Heart right ventricle (tissue), 16 donors: ENCODE results near the gene ARRB1. TPM values are rescaled to one million over a fixed set of nuclear protein-coding genes. Genes with fewer than 3 reads are reported as not detected.
A peak's percentile ranks its signal among the peaks of the same experiment; 100 is the strongest.

Experiments used
- ATAC-seq, 8 donors: fragments of 200-7000 bp; cut with Tn5 transposase; one replicate each; pipeline ENCODE4 v1.9.1; 2020; ENCODE audit warnings: mild to moderate bottlenecking in 8 of 8, moderate library complexity in 8 of 8, moderate number of reproducible peaks in 1 of 8
- DNase-seq, 2 donors: peaks; one replicate each; pipeline ENCODE4 v3.0.0-alpha.2; 2020
- H3K27ac ChIP-seq, 10 donors: fragments of 200-600 bp; sonication (generic) in 2 of 10; one replicate each; pipeline versions ENCODE4 v1.5.0 to v1.8.0; 2020 to 2022; ENCODE audit warnings: mild to moderate bottlenecking in 3 of 10
- H3K27me3 ChIP-seq, 7 donors: fragments of 200-600 bp; one replicate each; pipeline ENCODE4 v1.8.0; 2021 to 2022; ENCODE audit warnings: mild to moderate bottlenecking in 2 of 7
- H3K36me3 ChIP-seq, 9 donors: fragments of 200-600 bp; sonication (generic) in 1 of 9; one replicate each; pipeline versions ENCODE4 v1.5.0 to v1.8.0; 2020 to 2022; ENCODE audit warnings: mild to moderate bottlenecking in 2 of 9
- H3K4me1 ChIP-seq, 9 donors: fragments of 200-600 bp; sonication (generic) in 1 of 9; one replicate each; pipeline versions ENCODE4 v1.5.0 to v1.8.0; 2020 to 2022; ENCODE audit warnings: mild to moderate bottlenecking in 4 of 9
- H3K4me3 ChIP-seq, 10 donors: fragments of 200-600 bp; sonication (generic) in 2 of 10; one replicate each; pipeline versions ENCODE4 v1.5.0 to v1.8.0; 2020 to 2022; ENCODE audit warnings: mild to moderate bottlenecking in 7 of 10, moderate library complexity in 2 of 10
- H3K9me3 ChIP-seq, 11 donors: fragments of 200-600 bp in 10 of 11; sonication (generic) in 2 of 11; one replicate each; pipeline versions ENCODE4 v1.5.0 to v1.8.0; 2013 to 2022; ENCODE audit warnings: mild to moderate bottlenecking in 2 of 11, control low read depth in 1 of 11, moderate library complexity in 1 of 11
- CTCF ChIP-seq, 9 donors: fragments of 200-600 bp; sonication (generic) in 2 of 9; IDR thresholded peaks; one replicate each; pipeline versions ENCODE4 v1.5.0 to v1.8.0; 2021 to 2022; ENCODE audit warnings: antibody characterized with exemption in 9 of 9, mild to moderate bottlenecking in 5 of 9, moderate library complexity in 1 of 9
- WGBS, 2 donors: extraction: QIAGEN DNeasy Blood & Tissue Kit; methylation state at CpG; one replicate each; pipeline ENCODE4 v1.1.7; 2013; ENCODE audit warnings: inconsistent platforms in 1 of 2; 5-methylcytosine and 5-hydroxymethylcytosine counted together
- intact Hi-C, 10 donors: fragments of 100-400 bp; cut with DNase I; formaldehyde crosslinking; loops; one replicate each; pipeline versions ENCODE4 v1.11.1 to v1.14.2; 2022
- polyA plus RNA-seq, 2 donors: library from polyadenylated mRNA; stranded (reverse); fragments of 200-250 nt; gene quantifications; one replicate each; pipeline ENCODE4 v1.2.3, GENCODE V29; 2013
- total RNA-seq, 10 donors: library from RNA; stranded (reverse); fragmentation: NEBNext Ultra II Directional in 3 of 10; extraction: Animal tissue kit (Norgen Biotek cat#: 25700) in 3 of 10; gene quantifications; one replicate each; pipeline versions ENCODE4 v1.2.1 to v1.2.4, GENCODE V29; 2021 to 2023
- donor health status: Arrhythmogenic right ventricular cardiomyopathy.
- donor health status: ischemic (EF 13 %, LVEDD 7.1; RV severe dilation, severe dysfunction).
- donor health status: healthy with polysubstance abuse.
- donor health status: DM: no; HTN: yes; CAD: no.
- donor health status: DM: no; HTN: no; CAD: no.
- donor health status: ischemic (EF 25% LVEDD 6.9; RV normal size, moderate dysfunction).
- donor health status: ischemic (EF 25% LVEDD 5.7; RV mildly dilated, moderate dysfunction).
- donor health status: healthy.
- donor health status: DM: yes; HTN: yes; CAD: no.
- donor health status: Ischemic cardiomyopathy.
- donor health status: ischemic (EF 35%, LVEDD 5.7; RV mildly dilated, moderate dysfunction).
- donor health status: nonischemic (EF 11% LVEDD 7.7; RV severe dilation, severe dysfunction).
- donor health status: DM: yes; HTN: yes; CAD: no.
- donor health status: PGD.
- donor health status: ischemic (EF 29% LVEDD 5.4; RV normal size, mild dysfunction).
- donor health status: nonischemic (EF 23%, LVEDD 6.1; RV moderate dilation, normal function).

Gene ARRB1
- total and polyA plus RNA-seq, 12 donors, result 8.1 to 33.9 (median 19.9) TPM

DNA sequence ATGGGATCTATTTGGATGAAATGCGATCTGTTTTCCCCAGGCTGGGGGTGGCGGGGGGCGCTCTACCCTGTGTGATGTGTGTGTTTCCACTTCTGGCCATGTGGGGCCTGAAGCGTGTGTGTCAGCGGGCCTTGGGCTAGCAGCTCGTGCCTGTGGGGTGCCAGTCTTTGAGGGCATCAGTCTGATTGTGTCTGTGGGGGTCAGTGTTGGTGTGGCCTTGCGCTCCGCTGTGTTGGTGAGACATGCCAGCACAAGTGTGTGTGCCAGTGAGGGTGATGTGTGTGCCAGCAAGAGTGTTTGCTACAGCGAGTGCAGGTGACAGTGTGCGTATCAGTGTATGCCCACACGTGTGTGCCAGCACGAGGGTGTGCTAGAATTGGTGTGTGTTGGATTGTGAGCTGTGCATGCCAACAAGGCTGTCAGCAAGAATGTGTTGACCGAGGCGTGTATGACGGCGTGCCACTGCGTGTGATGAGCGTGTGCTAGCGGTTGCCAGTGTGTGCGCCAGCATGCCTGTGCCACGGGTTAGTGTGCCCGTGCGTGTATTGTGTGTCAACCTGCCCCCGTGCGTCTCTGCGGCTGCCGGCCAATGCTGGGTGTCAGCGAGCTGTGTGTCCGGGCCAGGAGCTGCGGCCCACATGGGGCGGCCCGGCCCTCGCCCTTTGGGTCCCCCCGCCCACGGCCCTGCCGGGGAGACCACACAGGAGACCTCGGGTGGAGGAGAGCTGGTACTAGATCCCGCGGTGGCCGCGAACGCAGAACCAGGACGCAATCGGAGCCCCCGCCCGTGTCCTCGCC, 519 bp downstream of the ARRB1 start:
- peaks cover 32 to 69% (median 53%) of the 10 kb centered on the region in 9 donors for H3K4me1 ChIP-seq
- intact Hi-C loops, result no loop called here
- WGBS, 2 donors, result 8 to 14% methylated on average over 47 of the region's 47 CpGs

DNA sequence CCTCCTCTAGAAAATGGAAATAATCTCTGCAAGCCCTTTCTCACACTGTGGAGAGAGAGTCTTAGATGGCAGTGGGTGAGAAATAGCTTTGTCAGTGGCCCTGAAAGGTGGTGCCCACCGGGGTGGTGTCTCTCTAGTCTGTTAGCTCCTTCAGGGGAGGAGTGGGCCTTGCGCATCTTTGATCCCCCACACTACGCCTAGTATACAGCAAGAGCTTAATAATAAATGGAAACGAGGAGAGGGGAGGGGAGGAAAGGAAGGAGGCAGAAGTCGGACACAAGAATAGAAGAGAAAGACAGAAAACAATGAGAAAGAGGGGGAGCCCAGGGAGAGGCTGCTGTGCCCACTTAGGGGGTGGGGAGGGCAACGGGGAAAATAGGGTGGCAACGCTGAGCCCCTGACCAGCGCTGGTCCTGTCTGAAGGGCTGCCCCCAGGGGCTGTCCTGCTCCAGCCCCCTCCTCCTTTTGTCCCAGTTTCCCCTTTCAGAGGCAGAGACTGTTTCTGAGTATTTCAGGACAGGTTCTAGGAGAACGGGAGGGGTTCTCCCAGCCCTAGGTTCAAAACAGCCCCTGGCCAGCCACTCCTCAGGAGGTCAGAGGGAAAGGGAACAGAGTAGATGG, 1.2 kb downstream of the ARRB1 start:
- Histone ChIP-seq H3K4me3 (peak overlapping the region; percentile 62 to 91 (median 81)), H3K27me3 (no peaks in the 10 kb centered on the region), H3K4me1 (peaks cover 33 to 76% (median 59%) of the 10 kb centered on the region in 9 donors), H3K27ac (peak overlapping the region; percentile 57 to 95 (median 92)), H3K36me3 (peaks cover 0 to 11% (median 0%) of the 10 kb centered on the region in 9 donors), H3K9me3 (no peaks in the 10 kb centered on the region)
- TF ChIP-seq CTCF (IDR thresholded peaks at IDR 0.05), result no peak
- no peak for DNase-seq
- intact Hi-C loops, result no loop called here
- WGBS, 2 donors, result 45 to 74% methylated on average over 9 of the region's 9 CpGs
- no peak for ATAC-seq

More for the DNA sequence above, 519 bp downstream of the ARRB1 start:
- ATAC-seq (peak; percentile 9 to 49 (median 30)), DNase-seq (peak in 1 of 2 donors; percentile 57)
- peak in 2 of 9 donors; percentile 6 to 24 for TF ChIP-seq CTCF (IDR thresholded peaks at IDR 0.05)
- H3K36me3 ChIP-seq, result peaks cover 0 to 11% (median 0%) of the 10 kb centered on the region in 9 donors
- H3K4me3 ChIP-seq, result peak overlapping the region; percentile 62 to 91 (median 81)
- no peaks in the 10 kb centered on the region for H3K27me3 ChIP-seq
- H3K27ac ChIP-seq, result peak overlapping the region; percentile 57 to 95 (median 92)
- no peaks in the 10 kb centered on the region for H3K9me3 ChIP-seq

GRCh38 chr11:75349521-75350116, 1.8 kb downstream of the ARRB1 start:
- Histone ChIP-seq H3K36me3 (peaks cover 0 to 11% (median 0%) of the 10 kb centered on the region in 9 donors), H3K27me3 (no peaks in the 10 kb centered on the region), H3K4me1 (peaks cover 33 to 82% (median 65%) of the 10 kb centered on the region in 9 donors), H3K27ac (peak overlapping the region; percentile 57 to 95 (median 92)), H3K9me3 (no peaks in the 10 kb centered on the region), H3K4me3 (peak overlapping the region in 8 of 10 donors; percentile 62 to 91 (median 82))
- ATAC-seq, result peak in 4 of 8 donors; percentile 5 to 18 (median 6)
- DNase-seq, result peak in 1 of 2 donors; percentile 37
- intact Hi-C loops, result loop anchor here in 1 of 10 donors (5.0 kb wide), 1 partner anchor 37 kb away; no protein-coding TSS in a partner anchor
- 58 to 79% methylated on average over 4 of the region's 4 CpGs for WGBS, 2 donors
- TF ChIP-seq CTCF (IDR thresholded peaks at IDR 0.05), result no peak
